ENCODE data around the gene EMILIN3.

GRCh38 chr20:41382791-41383305, 16.2 kb upstream of the EMILIN3 start:
- no peak for TF ChIP-seq CTCF (IDR thresholded peaks at IDR 0.05)
- TF ChIP-seq POLR2A (IDR thresholded peaks at IDR 0.05): no peak
